Measurements from ENCODE around the gene FCHO2.
"Not testable (repeated sequence)": the region's sequence is repeated elsewhere in the genome, so short reads cannot be mapped to it uniquely, and the experiment has no call there.

FCHO2 gene

GRCh38 chr5:72921886-72922285 is 34.0 kb upstream of the FCHO2 start:
- Histone ChIP-seq H3K27me3 (replicated peaks; ENCODE audit: control insufficient read depth, insufficient read depth, low read length) (no peaks in the 10 kb centered on the region), H3K4me3 (replicated peaks; ENCODE audit: low read depth, low read length) (no peak overlapping the region), H3K36me3 (ENCODE audit: control insufficient read depth, insufficient read depth, low read length) (no peaks in the 10 kb centered on the region)
- TF ChIP-seq CTCF (IDR thresholded peaks at IDR 0.05; ENCODE audit: insufficient read depth, low read length, poor library complexity, severe bottlenecking) = no peak
- no peak for DNase-seq (ENCODE audit: extremely low read depth, insufficient read length)

GRCh38 chr5:72922422-72922821 is 33.4 kb upstream of the FCHO2 start:
- TF ChIP-seq CTCF (IDR thresholded peaks at IDR 0.05; ENCODE audit: insufficient read depth, low read length, poor library complexity, severe bottlenecking) = no peak
- Histone ChIP-seq H3K36me3 (ENCODE audit: control insufficient read depth, insufficient read depth, low read length) (no peaks in the 10 kb centered on the region), H3K27me3 (replicated peaks; ENCODE audit: control insufficient read depth, insufficient read depth, low read length) (no peaks in the 10 kb centered on the region), H3K4me3 (replicated peaks; ENCODE audit: low read depth, low read length) (no peak overlapping the region)
- no peak for DNase-seq (ENCODE audit: extremely low read depth, insufficient read length)

GRCh38 chr5:72925336-72926010 is 30.4 kb upstream of the FCHO2 start:
- Histone ChIP-seq H3K4me3 (replicated peaks; ENCODE audit: low read depth, low read length) (no peak overlapping the region), H3K27me3 (replicated peaks; ENCODE audit: control insufficient read depth, insufficient read depth, low read length) (no peaks in the 10 kb centered on the region), H3K36me3 (ENCODE audit: control insufficient read depth, insufficient read depth, low read length) (no peaks in the 10 kb centered on the region)
- no peak for DNase-seq (ENCODE audit: extremely low read depth, insufficient read length)
- TF ChIP-seq CTCF (IDR thresholded peaks at IDR 0.05; ENCODE audit: insufficient read depth, low read length, poor library complexity, severe bottlenecking) = no peak

- H3K36me3 ChIP-seq (ENCODE audit: control insufficient read depth, insufficient read depth, low read length); DNase-seq (ENCODE audit: extremely low read depth, insufficient read length); H3K27me3 ChIP-seq (replicated peaks; ENCODE audit: control insufficient read depth, insufficient read depth, low read length); H3K4me3 ChIP-seq (replicated peaks; ENCODE audit: low read depth, low read length): not testable (repeated sequence)
These were observed 23.2 kb upstream of the FCHO2 start for GRCh38 chr5:72932686-72933085.

- H3K36me3 ChIP-seq (ENCODE audit: control insufficient read depth, insufficient read depth, low read length); H3K27me3 ChIP-seq (replicated peaks; ENCODE audit: control insufficient read depth, insufficient read depth, low read length); H3K4me3 ChIP-seq (replicated peaks; ENCODE audit: low read depth, low read length); DNase-seq (ENCODE audit: extremely low read depth, insufficient read length): not testable (repeated sequence)
These were observed 20.7 kb upstream of the FCHO2 start for GRCh38 chr5:72934953-72935725.

- H3K27me3 ChIP-seq (replicated peaks; ENCODE audit: control insufficient read depth, insufficient read depth, low read length) = no peaks in the 10 kb centered on the region
- DNase-seq (ENCODE audit: extremely low read depth, insufficient read length) = no peak
- H3K4me3 ChIP-seq (replicated peaks; ENCODE audit: low read depth, low read length) = no peak overlapping the region
- H3K36me3 ChIP-seq (ENCODE audit: control insufficient read depth, insufficient read depth, low read length) = no peaks in the 10 kb centered on the region
- no peak for TF ChIP-seq CTCF (IDR thresholded peaks at IDR 0.05; ENCODE audit: insufficient read depth, low read length, poor library complexity, severe bottlenecking)
These were observed 18.9 kb upstream of the FCHO2 start for GRCh38 chr5:72936893-72937292.
